SW 1271 (cell line): ENCODE results near the gene ITPR2.
A peak's percentile ranks its signal among the peaks of the same experiment; 100 is the strongest.
"Not testable (repeated sequence)": the region's sequence is repeated elsewhere in the genome, so short reads cannot be mapped to it uniquely, and the experiment has no call there.

ENCODE experiments used
- DNase-seq, 2 experiments: peaks; one replicate each; lab custom pipeline; 2025; lab: John Stamatoyannopoulos, UW

ITPR2 gene

DNA sequence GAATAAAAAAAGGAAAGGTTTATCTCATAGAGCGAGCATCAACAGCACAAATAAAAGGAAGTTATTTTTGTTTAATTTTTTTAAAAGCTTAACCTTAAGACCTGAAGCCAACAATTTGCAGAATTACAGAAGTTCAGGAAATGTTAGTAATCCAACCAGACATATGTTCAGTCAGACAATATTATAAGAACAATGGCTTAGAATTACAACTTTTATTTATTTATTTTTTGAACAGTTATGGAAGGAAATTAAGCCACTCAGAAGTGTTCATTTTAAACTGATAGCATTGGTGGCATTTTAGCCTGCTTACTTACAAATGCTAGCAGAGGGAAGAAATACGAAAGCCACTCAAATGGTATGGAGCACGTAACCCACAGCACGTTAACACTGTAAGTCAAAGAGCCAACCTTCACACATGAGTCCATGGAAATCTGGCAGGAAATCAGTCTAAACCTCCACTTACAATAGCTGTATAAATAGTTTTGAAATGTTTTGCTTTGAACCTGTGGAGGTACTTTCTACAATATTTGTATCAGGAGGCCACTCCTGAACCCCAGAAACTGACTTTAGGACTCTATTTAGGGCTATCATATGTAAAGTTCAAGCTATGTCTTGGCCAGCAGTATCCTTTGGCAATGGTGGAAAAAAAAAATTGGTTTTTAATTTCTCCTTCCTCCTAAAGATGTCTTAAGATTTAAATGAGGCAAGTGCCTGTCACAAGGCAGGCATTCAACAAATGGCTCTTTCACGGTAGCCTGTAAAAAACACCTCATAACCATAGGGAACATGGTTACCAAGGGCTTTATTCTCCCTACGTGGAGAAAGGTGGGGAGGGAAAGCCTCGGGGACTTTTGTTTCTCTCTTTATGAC is 102.3 kb downstream of the ITPR2 start:
- no peak for DNase-seq

DNA sequence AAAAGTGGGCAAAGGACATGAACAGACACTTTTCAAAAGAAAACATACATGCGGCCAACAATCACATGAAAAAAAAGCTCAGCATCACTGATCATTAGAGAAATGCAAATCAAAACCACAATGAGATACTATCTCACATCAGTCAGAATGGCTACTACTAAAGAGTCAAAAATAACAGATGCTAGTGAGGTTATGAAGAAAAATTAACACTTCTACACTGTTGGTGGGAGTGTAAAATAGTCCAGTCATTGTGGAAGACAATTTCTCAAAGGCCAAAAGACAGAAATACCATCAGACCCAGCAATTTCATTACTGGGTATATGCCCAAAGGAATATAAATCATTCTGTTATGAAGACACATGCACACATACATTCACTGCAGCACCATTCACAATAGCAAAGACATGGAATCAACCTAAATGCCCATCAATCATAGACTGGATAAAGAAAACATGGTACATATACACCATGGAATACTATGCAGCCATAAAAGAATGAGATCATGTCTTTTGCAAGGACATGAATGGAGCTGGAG is 103.8 kb downstream of the ITPR2 start:
- DNase-seq, result not testable (repeated sequence)

GRCh38 chr12:26728205-26729050 is 104.6 kb downstream of the ITPR2 start:
- no peak for DNase-seq

DNA sequence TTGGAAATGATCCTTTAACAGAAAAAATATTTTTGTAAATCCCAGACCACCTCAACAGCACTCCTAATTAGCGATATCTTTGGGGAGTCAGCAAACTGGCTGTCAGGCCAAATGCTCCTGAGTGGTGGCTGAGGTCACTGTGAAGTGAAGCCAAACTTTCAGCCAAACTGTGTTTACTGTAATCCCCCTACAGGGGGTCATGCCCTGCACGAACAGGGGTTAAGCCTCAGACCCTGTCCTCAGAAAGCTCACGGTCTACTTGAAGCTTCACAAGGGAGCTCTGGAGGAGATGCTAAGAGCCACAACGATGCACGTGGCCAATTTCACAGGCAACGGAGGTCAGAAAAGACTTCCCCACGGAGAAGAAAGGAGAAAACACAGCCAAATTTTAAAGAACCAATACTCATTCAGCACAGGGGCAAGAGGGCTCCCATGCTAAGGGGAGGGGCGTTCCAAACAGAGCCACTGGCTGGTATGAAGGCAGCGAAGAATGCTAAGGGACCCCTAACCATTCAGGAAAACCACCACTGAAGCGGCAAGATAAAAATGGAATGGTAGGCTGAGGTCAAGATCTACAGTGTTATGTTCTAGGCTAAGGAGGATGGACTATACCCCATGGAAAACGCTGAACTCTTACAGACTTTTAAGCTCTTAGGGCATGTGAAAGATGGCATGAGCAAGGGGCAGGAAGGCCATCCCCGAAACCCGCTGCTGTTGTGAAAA is 105.4 kb downstream of the ITPR2 start:
- no peak for DNase-seq

- DNase-seq, result no peak
Measured at GRCh38 chr12:26726956-26727355, 106.0 kb downstream of the ITPR2 start.

DNA sequence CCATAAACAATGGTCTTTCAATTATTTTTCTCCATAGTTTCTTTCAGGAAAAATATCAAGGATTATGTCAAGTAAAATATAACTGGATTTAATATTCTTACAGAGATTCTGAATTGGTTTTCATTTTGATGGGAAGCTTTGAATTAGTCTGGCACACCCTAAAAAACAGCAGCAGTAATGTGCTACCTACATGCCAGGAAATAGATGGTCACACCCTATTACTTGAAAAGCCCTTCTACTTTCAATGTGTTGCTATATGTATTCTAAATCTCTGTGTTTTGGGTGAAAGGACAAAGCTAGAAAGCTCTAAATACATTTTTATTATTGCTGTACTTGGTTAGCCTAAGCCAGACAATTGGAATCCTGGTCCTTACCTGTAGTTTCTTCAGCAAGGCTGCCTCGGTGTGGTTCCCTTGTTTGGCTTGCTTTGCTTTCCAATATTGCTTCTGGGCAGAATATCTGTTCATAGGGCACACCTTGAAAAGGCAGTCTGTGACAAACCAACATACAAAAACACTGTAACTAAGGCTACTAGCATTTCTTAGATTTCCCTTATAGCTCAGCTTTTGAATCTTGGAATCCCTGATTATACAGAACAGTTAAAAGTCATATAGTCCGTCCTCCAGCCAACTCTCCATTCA is 107.6 kb downstream of the ITPR2 start:
- no peak for DNase-seq

DNA sequence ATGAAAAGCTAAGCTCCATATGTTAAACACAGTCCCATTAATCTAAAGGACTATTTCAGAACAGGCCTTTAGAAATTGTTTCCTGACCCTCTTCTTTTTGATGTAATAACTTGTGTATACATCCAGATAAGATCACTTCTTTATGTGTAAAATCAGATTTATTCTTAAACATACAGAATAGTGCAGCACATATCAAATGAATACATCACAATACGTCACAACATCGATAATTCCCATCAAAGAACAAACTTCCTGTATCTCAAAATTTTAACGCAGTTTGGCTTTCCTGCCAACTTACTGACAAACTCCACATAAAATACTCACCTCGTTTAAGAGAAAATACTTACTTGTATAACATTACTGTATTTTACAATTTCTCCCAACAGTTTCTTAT is 108.7 kb downstream of the ITPR2 start:
- no peak for DNase-seq

GRCh38 chr12:26723379-26724308 is 109.3 kb downstream of the ITPR2 start:
- DNase-seq, result no peak

- DNase-seq, result no peak
Measured at GRCh38 chr12:26721800-26722199, 111.2 kb downstream of the ITPR2 start.

- peak in 1 of 2 experiments; percentile 13 for DNase-seq
Measured at GRCh38 chr12:26719852-26720251, 113.1 kb downstream of the ITPR2 start.

DNA sequence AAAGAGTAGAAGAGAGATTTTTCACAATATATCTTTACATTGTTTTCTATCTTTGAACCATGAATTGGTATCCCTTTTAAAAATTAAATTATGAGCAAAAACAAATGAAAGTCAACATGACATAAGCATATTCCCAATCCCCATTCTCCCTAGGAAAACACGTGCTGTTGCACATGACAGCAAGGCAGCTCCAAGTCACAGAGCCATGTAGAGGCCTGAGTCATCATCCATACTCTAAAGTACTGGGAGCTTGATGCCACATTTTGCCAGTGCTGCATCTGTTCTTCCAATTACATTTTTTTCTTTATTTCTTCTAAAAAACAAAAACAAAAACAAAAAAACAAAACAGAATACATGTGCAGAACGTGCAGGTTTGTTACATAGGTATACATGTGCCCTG is 115.2 kb downstream of the ITPR2 start:
- DNase-seq, result no peak

DNA sequence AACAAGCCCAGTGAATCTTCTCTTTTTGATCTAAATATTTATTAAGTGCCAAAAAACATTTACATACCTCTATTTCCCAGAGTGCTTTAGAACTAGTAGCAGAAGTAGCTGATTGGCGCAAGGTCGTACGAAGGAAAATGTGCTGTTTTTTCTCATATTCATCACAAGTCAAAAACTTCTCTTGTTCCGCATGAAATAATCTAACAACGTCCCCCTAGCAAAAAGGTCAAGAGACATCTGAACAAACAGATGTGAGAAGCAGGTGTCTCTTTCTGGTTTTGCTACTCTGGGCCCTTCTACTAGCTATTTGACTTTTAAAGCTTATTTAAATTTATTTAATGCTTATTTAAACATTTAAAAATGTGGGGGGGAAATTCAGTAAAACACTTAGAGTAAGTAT is 117.8 kb downstream of the ITPR2 start:
- DNase-seq, result no peak

- DNase-seq, result no peak
Measured at GRCh38 chr12:26713885-26714383, 119.1 kb downstream of the ITPR2 start.

DNA sequence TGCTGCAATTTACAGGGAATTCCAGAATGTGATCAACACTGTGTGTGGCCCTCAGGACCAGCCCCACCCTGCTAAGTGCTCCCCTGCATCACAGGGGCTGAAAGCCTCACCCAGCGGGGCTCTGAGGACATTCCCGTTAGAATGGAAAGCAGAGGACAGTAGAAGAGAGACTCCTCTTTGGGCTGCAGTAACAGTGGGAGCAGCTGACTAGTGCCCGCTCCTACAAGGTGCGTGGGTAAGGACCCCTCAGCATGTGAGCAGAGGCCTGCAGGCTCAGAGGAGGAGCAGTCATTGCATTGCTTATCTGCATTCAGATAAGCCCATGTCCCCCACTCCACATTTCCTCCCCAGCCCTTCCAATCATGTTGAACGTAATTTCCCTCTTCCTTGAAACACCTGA is 120.1 kb downstream of the ITPR2 start:
- DNase-seq, result no peak

DNA sequence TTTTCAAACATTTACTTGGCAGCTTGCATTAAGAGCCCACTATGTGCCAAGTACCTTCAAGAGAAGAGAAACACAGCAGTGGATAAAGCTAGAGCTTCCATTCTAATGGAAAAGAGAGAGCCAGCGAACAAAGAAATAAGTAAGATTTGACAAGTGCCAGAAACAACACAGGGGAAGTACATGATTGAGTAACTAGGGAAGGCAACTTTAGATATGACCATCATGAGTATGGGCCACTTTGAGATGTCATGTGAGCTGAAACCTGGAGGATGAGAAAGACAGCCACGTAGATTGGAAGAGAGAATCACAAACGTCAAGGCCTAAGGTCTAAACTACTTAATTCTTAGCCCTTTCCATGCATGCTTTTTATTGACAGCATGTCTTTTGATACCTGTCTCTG is 121.4 kb downstream of the ITPR2 start:
- no peak for DNase-seq

GRCh38 chr12:26711072-26711471 is 121.9 kb downstream of the ITPR2 start:
- DNase-seq, result no peak

DNA sequence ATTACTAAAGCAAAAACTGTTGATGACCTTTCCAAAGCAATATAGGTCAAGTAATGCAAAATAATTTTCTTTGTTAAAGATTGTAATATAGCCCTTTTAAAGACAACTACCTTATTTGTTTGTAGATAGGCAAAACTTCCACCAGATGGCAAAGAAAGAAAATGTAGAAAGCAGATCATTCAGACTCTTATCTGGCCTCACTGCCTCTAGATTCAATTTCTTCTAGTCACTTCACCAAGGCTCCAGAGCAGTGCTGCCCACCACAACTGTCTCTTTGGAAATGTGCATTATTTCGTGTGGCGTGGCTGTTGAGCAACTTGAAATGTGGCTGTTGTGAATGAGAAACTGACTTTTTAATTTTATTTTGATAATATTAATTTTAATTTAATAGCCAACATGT is 127.1 kb downstream of the ITPR2 start:
- DNase-seq, result peak in 1 of 2 experiments; percentile 11

DNA sequence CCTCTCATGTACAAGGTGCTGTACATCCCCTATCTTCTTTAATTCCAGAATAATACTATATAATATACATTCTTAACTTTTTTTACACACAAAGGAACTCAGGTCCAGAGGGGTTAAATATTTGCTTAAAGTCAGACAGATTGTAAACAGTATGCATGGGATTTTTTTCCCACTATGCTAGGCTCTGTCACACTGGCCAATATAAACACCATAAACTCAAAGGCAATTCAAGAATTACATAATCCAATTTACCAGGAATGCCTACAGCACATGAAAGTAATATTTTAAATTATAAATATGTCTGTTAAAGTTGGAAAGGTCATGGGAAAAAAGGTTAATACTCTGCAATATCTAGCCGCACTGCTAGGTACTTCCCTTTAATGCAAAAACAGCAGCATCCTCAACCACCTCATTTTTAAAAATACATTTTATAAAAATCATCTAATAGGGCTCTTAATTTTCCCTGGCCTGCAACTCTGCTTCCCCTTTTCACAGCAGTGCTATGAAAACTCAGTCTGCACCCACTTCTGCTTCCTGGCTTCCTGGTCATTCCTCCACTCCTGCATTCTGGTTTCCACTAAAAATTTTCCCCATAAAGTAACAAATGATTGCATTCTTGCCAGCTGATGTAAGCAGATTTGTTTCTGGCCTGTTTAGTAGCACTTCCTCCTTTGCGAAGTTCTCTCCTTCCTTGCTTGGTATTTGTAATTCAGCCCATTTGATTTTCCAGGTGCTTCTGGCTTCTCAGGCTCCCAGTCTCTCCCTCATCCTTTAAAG is 128.1 kb downstream of the ITPR2 start:
- no peak for DNase-seq

DNA sequence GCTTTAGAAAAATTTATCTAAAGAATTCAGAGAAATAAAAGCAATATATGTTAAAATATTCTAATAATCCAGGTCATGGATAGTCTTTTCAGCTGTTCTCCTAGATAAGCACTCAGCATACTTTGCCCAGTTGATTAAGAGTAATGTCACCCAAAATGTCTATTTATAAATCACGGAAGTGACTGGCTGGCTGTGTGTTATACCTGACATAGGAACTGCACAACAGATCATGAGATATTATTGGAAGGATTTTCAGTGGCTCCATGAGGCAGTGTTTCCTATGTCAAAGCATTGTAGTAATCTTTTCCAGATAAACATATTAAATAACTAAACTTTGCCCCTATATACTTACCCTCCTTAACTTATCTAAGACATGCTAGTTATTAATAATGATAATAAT is 128.8 kb downstream of the ITPR2 start:
- DNase-seq, result no peak

DNA sequence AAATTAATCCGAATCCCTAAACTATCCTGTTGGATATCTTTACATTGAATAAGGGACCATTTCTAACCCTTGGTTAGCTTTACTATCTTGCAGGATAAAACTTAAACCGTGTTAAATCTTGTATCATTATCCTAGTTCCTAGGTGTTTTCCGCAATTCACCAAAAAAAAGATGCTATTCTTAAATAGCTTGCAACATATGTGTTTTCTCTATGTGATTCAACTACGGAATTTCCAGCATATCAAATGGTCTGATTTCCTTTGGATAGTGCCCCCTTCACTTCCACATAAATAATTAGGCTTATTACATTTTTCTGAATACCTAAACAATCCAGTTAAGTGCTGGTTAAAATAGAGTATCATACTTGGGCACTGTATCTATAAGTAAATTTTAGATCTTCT is 130.3 kb downstream of the ITPR2 start:
- DNase-seq, result no peak
